ENCODE results near the gene NLRP9.
"Not testable (repeated sequence)": the region's sequence is repeated elsewhere in the genome, so short reads cannot be mapped to it uniquely, and the experiment has no call there.

Gene NLRP9

GRCh38 chr19:55738302-55738701 lies at the start of gene NLRP9:
Gene NLRP9, minus strand, starts transcription at chr19:55738402. Its CDS starts 28 bp downstream, at chr19:55738374.
- no peak for DNase-seq

GRCh38 chr19:55781112-55781511 lies 42.9 kb upstream of the NLRP9 start:
- DNase-seq: no peak

- DNase-seq: no peak
Observed at GRCh38 chr19:55778331-55778730, 40.1 kb upstream of the NLRP9 start.

GRCh38 chr19:55777528-55777927 lies 39.3 kb upstream of the NLRP9 start:
- DNase-seq: peak; percentile 47

- not testable (repeated sequence) for DNase-seq
Observed at GRCh38 chr19:55769632-55770031, 31.4 kb upstream of the NLRP9 start.

GRCh38 chr19:55768818-55769217 lies 30.6 kb upstream of the NLRP9 start, which contains the start of gene RFPL4AL1:
Gene RFPL4AL1, plus strand, starts transcription at chr19:55769118. Its CDS starts 2,687 bp downstream, at chr19:55771805.
- DNase-seq: not testable (repeated sequence)

- no peak for DNase-seq
Observed at GRCh38 chr19:55766466-55766865, 28.3 kb upstream of the NLRP9 start.

- DNase-seq: not testable (repeated sequence)
Observed at GRCh38 chr19:55758797-55759196, 20.6 kb upstream of the NLRP9 start, which contains the start of gene RFPL4A. Gene RFPL4A, plus strand, starts transcription at chr19:55759097. Its CDS starts 2,704 bp downstream, at chr19:55761801.

- DNase-seq: not testable (repeated sequence)
Observed at GRCh38 chr19:55756808-55757207, 18.6 kb upstream of the NLRP9 start.

- DNase-seq: no peak
Observed at GRCh38 chr19:55753401-55753800, 15.2 kb upstream of the NLRP9 start.

GRCh38 chr19:55750715-55751114 lies 12.5 kb upstream of the NLRP9 start:
- no peak for DNase-seq

- DNase-seq: not testable (repeated sequence)
Observed at GRCh38 chr19:55730378-55730777, 7.8 kb downstream of the NLRP9 start.

GRCh38 chr19:55723491-55723890 lies 14.7 kb downstream of the NLRP9 start:
- no peak for DNase-seq

GRCh38 chr19:55720801-55721200 lies 17.4 kb downstream of the NLRP9 start:
- DNase-seq: no peak

- DNase-seq: no peak
Observed at GRCh38 chr19:55720214-55720746, 17.9 kb downstream of the NLRP9 start.

- DNase-seq: not testable (repeated sequence)
Observed at GRCh38 chr19:55717879-55718711, 20.1 kb downstream of the NLRP9 start.

GRCh38 chr19:55717251-55717650 lies 21.0 kb downstream of the NLRP9 start:
- DNase-seq: no peak

GRCh38 chr19:55716531-55716930 lies 21.7 kb downstream of the NLRP9 start:
- DNase-seq: no peak

- DNase-seq: no peak
Observed at GRCh38 chr19:55712804-55713631, 25.2 kb downstream of the NLRP9 start.

- no peak for DNase-seq
Observed at GRCh38 chr19:55711719-55712118, 26.5 kb downstream of the NLRP9 start.

GRCh38 chr19:55705972-55706371 lies 32.2 kb downstream of the NLRP9 start:
- DNase-seq: no peak

- DNase-seq: no peak
Observed at GRCh38 chr19:55704494-55705245, 33.5 kb downstream of the NLRP9 start.

Measured in RPMI8226 (cell line).